Gastroesophageal sphincter (tissue), 3 donors: ENCODE results near the gene ZGRF1.

Source experiments
- EP300 ChIP-seq: sonication (generic); formaldehyde crosslinking; IDR thresholded peaks from one replicate; pipeline ENCODE4 v1.6.1; 2017; ENCODE audit warnings: antibody characterized with exemption, mild to moderate bottlenecking
- POLR2AphosphoS5 ChIP-seq: sonication (generic); formaldehyde crosslinking; IDR thresholded peaks from one replicate; pipeline ENCODE4 v1.6.1; 2017; ENCODE audit warnings: antibody characterized with exemption
- TF ChIP-seq, protein P1 (sequence below), 4 experiments: fragments of 200-600 bp in 2 of 4; fragments of 450-650 bp in 2 of 4; sonication (generic) in 1 of 4; IDR thresholded peaks; one replicate each; pipeline ENCODE4 v1.5.1; 2017 to 2019; ENCODE audit warnings: antibody characterized with exemption in 4 of 4, mild to moderate bottlenecking in 2 of 4, moderate library complexity in 2 of 4

- TF ChIP-seq POLR2AphosphoS5: no peak
- no peak for TF ChIP-seq EP300
- TF ChIP-seq, protein P1, sequence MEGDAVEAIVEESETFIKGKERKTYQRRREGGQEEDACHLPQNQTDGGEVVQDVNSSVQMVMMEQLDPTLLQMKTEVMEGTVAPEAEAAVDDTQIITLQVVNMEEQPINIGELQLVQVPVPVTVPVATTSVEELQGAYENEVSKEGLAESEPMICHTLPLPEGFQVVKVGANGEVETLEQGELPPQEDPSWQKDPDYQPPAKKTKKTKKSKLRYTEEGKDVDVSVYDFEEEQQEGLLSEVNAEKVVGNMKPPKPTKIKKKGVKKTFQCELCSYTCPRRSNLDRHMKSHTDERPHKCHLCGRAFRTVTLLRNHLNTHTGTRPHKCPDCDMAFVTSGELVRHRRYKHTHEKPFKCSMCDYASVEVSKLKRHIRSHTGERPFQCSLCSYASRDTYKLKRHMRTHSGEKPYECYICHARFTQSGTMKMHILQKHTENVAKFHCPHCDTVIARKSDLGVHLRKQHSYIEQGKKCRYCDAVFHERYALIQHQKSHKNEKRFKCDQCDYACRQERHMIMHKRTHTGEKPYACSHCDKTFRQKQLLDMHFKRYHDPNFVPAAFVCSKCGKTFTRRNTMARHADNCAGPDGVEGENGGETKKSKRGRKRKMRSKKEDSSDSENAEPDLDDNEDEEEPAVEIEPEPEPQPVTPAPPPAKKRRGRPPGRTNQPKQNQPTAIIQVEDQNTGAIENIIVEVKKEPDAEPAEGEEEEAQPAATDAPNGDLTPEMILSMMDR (IDR thresholded peaks at IDR 0.05): no peak
Measured at GRCh38 chr4:112673686-112674085, 37.0 kb upstream of the ZGRF1 start.
